G401.6 (cell line): ENCODE measurements around the gene ERCC5.

Experiments
- FAIRE-seq: peaks from 2 replicates; lab custom pipeline; 2012; peaks lifted over from hg19 to GRCh38; lab: Jason Lieb, UNC

ERCC5 gene

GRCh38 chr13:102922184-102922583 is 76.4 kb downstream of the ERCC5 start:
- FAIRE-seq, result no peak
